SU-DHL-6 (cell line): ENCODE measurements around the gene DYNLT1.

Source experiments
- EZH2phosphoT487 ChIP-seq: fragments of 200-600 bp; sonication (generic), shearing (Covaris generic); conservative IDR thresholded peaks from 2 replicates; pipeline ENCODE4 v1.6.1; 2018; ENCODE audit warnings: mild to moderate bottlenecking, antibody characterized with exemption, low read length, moderate library complexity, mixed read lengths
- TF ChIP-seq, protein P1 (sequence below): fragments of 200-600 bp; sonication (generic); IDR thresholded peaks from one replicate; pipeline ENCODE4 v1.5.1; 2017; ENCODE audit warnings: antibody characterized with exemption, mild to moderate bottlenecking, low read length, moderate library complexity; ENCODE audit not compliant: insufficient read depth, poor library complexity, severe bottlenecking

- TF ChIP-seq, protein P1, sequence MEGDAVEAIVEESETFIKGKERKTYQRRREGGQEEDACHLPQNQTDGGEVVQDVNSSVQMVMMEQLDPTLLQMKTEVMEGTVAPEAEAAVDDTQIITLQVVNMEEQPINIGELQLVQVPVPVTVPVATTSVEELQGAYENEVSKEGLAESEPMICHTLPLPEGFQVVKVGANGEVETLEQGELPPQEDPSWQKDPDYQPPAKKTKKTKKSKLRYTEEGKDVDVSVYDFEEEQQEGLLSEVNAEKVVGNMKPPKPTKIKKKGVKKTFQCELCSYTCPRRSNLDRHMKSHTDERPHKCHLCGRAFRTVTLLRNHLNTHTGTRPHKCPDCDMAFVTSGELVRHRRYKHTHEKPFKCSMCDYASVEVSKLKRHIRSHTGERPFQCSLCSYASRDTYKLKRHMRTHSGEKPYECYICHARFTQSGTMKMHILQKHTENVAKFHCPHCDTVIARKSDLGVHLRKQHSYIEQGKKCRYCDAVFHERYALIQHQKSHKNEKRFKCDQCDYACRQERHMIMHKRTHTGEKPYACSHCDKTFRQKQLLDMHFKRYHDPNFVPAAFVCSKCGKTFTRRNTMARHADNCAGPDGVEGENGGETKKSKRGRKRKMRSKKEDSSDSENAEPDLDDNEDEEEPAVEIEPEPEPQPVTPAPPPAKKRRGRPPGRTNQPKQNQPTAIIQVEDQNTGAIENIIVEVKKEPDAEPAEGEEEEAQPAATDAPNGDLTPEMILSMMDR, result no peak
- TF ChIP-seq EZH2phosphoT487, result no peak
These were observed 37.6 kb downstream of the DYNLT1 start for GRCh38 chr6:158606935-158607334.
